Uterus (tissue), 2 donors: ENCODE results near the gene ABCA13.

ENCODE experiments used
- CTCF ChIP-seq, 4 experiments: fragments of 200-600 bp in 2 of 4; fragments of 450-650 bp in 2 of 4; sonication (generic) in 2 of 4; IDR thresholded peaks; one replicate each; pipeline ENCODE4 v1.5.1; 2016 to 2019; ENCODE audit warnings: antibody characterized with exemption in 4 of 4, mild to moderate bottlenecking in 2 of 4, moderate library complexity in 1 of 4
- POLR2A ChIP-seq, 2 donors: fragments of 450-650 bp; IDR thresholded peaks; one replicate each; pipeline ENCODE4 v1.6.1; 2016; ENCODE audit warnings: antibody characterized with exemption in 2 of 2, mild to moderate bottlenecking in 1 of 2, moderate library complexity in 1 of 2

GRCh38 chr7:48255046-48255445, 83.8 kb downstream of the ABCA13 start:
- no peak for TF ChIP-seq CTCF (IDR thresholded peaks at IDR 0.05)
- no peak for TF ChIP-seq POLR2A (IDR thresholded peaks at IDR 0.05)
